Subcutaneous abdominal adipose tissue (tissue), 5 donors: ENCODE data around the gene SHMT2.

ENCODE experiments used
- H3K27ac ChIP-seq: one replicate; pipeline ENCODE4 v1.7.0; 2013; ENCODE audit warnings: low read depth, mild to moderate bottlenecking, inconsistent platforms, low read length, moderate library complexity
- H3K27me3 ChIP-seq, 5 donors: one replicate each; pipeline ENCODE4 v1.7.0; 2013; ENCODE audit warnings: low read length in 5 of 5, inconsistent platforms in 1 of 5; ENCODE audit not compliant: control insufficient read depth in 5 of 5, insufficient read depth in 4 of 5
- H3K36me3 ChIP-seq, 5 donors: one replicate each; pipeline ENCODE4 v1.7.0; 2013; ENCODE audit warnings: low read length in 5 of 5; ENCODE audit not compliant: control insufficient read depth in 5 of 5, insufficient read depth in 5 of 5
- H3K4me1 ChIP-seq, 5 donors: one replicate each; pipeline ENCODE4 v1.7.0; 2013; ENCODE audit warnings: low read length in 5 of 5, mild to moderate bottlenecking in 3 of 5, moderate library complexity in 1 of 5; ENCODE audit not compliant: control insufficient read depth in 5 of 5, insufficient read depth in 5 of 5
- H3K4me3 ChIP-seq, 5 donors: one replicate each; pipeline ENCODE4 v1.7.0; 2013; ENCODE audit warnings: low read length in 5 of 5, low read depth in 1 of 5
- H3K9ac ChIP-seq, 5 donors: one replicate each; pipeline ENCODE4 v1.7.0; 2013; ENCODE audit warnings: low read length in 5 of 5, mild to moderate bottlenecking in 4 of 5, moderate library complexity in 3 of 5
- H3K9me3 ChIP-seq, 5 donors: one replicate each; pipeline ENCODE4 v1.7.0; 2013; ENCODE audit warnings: low read length in 5 of 5; ENCODE audit not compliant: control insufficient read depth in 5 of 5
- donor health status: healthy.
- donor health status: healthy.
- donor health status: healthy.
- donor health status: healthy.
- donor health status: healthy.

SHMT2 gene

GRCh38 chr12:57236925-57237595 lies 7.5 kb downstream of the SHMT2 start:
- Histone ChIP-seq H3K4me1 (peaks cover 4 to 56% (median 49%) of the 10 kb centered on the region in 5 donors), H3K4me3 (peak overlapping the region in 4 of 5 donors; percentile 23 to 55 (median 49)), H3K9me3 (no peaks in the 10 kb centered on the region), H3K36me3 (peaks cover 0 to 27% (median 26%) of the 10 kb centered on the region in 5 donors), H3K9ac (no peak overlapping the region), H3K27ac (no peak overlapping the region), H3K27me3 (peaks cover 46 to 62% (median 52%) of the 10 kb centered on the region in 5 donors)

- peak overlapping the region in 2 of 5 donors; percentile 63 to 70 for H3K4me3 ChIP-seq
- no peak overlapping the region for H3K27ac ChIP-seq
- H3K9ac ChIP-seq = no peak overlapping the region
- peaks cover 0 to 22% (median 21%) of the 10 kb centered on the region in 5 donors for H3K36me3 ChIP-seq
- H3K27me3 ChIP-seq = peaks cover 51 to 67% (median 57%) of the 10 kb centered on the region in 5 donors
- peaks cover 4 to 61% (median 53%) of the 10 kb centered on the region in 5 donors for H3K4me1 ChIP-seq
- no peaks in the 10 kb centered on the region for H3K9me3 ChIP-seq
Measured at GRCh38 chr12:57237596-57237931, 8.1 kb downstream of the SHMT2 start.

DNA sequence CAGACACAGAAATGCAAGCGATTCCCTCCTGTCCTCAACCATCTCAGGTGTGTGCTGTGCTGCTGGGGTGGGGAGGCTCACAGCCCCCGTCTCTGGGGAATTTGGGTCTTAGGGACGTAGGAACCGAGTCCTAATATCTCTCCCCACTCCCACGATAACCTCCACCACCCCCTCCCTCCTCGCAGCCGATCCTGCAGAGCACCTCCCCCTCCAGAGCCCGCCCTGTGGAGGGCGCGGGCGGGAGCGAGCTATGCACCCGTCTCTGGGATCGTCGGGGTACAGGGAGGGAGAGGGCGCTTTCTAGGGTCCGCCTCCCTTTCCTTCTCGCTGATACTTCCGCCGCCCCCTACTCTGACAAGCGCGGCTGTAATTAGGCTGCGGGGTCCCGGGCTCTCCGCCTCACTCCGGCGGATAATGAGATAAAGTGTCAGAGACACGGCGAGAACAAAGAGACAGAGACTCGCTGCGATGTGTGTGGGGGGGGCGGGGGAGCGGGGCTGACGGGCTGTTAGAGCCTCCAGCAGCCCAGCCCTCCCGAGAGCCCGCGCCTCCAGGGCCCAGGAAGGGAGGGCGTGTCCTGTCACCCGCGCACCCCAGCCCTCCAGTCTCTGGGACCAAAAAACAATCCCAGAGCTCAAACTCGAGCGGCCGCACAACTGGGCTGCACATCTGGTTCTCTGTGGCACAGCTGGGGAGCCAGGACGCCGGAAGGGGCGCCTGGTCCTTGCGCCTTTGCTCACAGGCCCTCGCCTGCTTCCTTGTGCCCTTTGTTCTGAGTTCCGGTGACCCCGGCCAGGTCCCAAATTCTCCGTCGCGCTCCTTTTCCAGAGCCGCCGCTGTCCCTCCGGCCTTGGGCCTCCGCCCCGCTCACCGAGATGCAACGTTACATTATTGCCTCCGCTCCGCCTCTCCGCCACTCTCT lies 8.7 kb downstream of the SHMT2 start:
- peak overlapping the region in 3 of 5 donors; percentile 48 to 64 (median 53) for H3K9ac ChIP-seq

DNA sequence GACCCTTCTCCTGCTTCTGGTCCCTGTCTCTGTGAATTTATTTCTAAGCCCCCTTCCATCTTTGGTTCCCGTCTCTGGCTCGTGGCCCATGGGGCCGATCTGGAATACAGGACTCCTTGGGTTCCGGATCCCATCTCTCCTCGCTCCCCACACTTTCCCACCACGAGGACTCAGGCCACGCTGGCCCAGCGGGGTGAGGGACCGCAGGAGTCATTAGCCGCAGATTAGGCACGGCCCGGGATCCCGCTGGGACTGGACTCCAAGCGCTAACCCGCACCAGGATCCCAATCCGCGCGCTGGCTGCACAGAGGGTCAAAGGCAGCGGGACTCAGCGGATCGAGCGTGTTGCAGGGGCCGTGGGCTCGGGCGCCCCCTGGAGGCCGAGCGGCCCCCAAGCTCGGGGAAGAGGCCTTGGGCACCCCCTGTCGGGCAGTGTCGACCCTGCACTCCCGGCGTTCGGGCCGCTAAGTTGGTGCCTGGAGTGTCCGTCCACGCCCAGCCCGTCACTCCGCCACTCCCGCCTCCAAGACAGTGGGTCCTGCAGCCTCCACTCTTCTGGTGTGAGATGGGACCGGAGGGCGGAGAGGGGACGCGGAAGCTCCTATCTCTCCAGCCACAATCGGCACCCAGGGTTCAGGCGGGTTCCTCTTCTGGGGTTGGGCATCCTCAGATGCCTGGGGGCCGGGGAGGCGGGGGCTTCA lies 9.5 kb downstream of the SHMT2 start:
- peaks cover 4 to 70% (median 64%) of the 10 kb centered on the region in 5 donors for H3K4me1 ChIP-seq
- no peaks in the 10 kb centered on the region for H3K9me3 ChIP-seq
- peaks cover 54 to 77% (median 66%) of the 10 kb centered on the region in 5 donors for H3K27me3 ChIP-seq
- H3K9ac ChIP-seq = peak overlapping the region in 3 of 5 donors; percentile 48 to 64 (median 53)
- peak overlapping the region; percentile 17 to 70 (median 63) for H3K4me3 ChIP-seq
- no peak overlapping the region for H3K27ac ChIP-seq
- H3K36me3 ChIP-seq = peaks cover 0 to 7% (median 7%) of the 10 kb centered on the region in 5 donors

More for the DNA sequence above, 8.7 kb downstream of the SHMT2 start:
- Histone ChIP-seq H3K27ac (no peak overlapping the region), H3K4me3 (peak overlapping the region; percentile 17 to 70 (median 63)), H3K36me3 (peaks cover 0 to 15% (median 15%) of the 10 kb centered on the region in 5 donors), H3K9me3 (no peaks in the 10 kb centered on the region), H3K27me3 (peaks cover 54 to 73% (median 63%) of the 10 kb centered on the region in 5 donors), H3K4me1 (peaks cover 4 to 67% (median 59%) of the 10 kb centered on the region in 5 donors)

GRCh38 chr12:57239587-57240065 lies 10.1 kb downstream of the SHMT2 start:
- H3K9me3 ChIP-seq = no peaks in the 10 kb centered on the region
- H3K4me3 ChIP-seq = peak overlapping the region in 4 of 5 donors; percentile 53 to 70 (median 60)
- H3K27me3 ChIP-seq = peaks cover 54 to 83% (median 73%) of the 10 kb centered on the region in 5 donors
- peaks cover 4 to 69% (median 63%) of the 10 kb centered on the region in 5 donors for H3K4me1 ChIP-seq
- no peak overlapping the region for H3K27ac ChIP-seq
- H3K36me3 ChIP-seq = peaks cover 0 to 1% (median under 1%) of the 10 kb centered on the region in 5 donors
- H3K9ac ChIP-seq = peak overlapping the region in 2 of 5 donors; percentile 20 to 23

- Histone ChIP-seq H3K4me1 (peaks cover 4 to 67% (median 63%) of the 10 kb centered on the region in 5 donors), H3K9me3 (no peaks in the 10 kb centered on the region), H3K27ac (no peak overlapping the region), H3K27me3 (peaks cover 54 to 82% (median 76%) of the 10 kb centered on the region in 5 donors), H3K4me3 (peak overlapping the region in 4 of 5 donors; percentile 53 to 70 (median 60)), H3K9ac (peak overlapping the region in 1 of 5 donors; percentile 23), H3K36me3 (no peaks in the 10 kb centered on the region)
Measured at GRCh38 chr12:57240066-57240921, 10.8 kb downstream of the SHMT2 start.

DNA sequence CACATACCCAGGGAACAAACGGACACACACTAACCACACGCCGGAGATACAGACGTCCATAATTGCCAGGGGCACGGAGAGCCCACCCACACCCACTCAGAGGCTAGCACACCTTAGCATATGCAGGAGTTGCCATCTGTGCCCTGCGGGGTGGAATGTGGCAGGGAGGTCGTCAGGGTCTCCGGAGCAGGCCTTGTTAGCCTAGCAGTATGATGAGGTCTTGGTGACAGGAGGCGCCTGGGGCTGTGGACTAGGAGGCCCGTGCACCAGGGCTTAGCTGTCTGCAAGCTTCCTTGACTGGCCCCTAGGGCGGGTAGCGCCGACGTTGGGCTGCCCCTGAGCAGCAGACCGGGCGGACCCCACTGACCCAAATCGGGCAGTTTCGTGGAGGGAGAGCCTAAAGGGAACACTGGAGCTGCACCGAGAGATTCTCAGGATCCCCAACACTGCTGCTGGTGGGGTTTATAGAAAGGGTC lies 11.5 kb downstream of the SHMT2 start:
- Histone ChIP-seq H3K9me3 (no peaks in the 10 kb centered on the region), H3K4me1 (peaks cover 4 to 66% (median 63%) of the 10 kb centered on the region in 5 donors), H3K9ac (no peak overlapping the region), H3K4me3 (peak overlapping the region in 4 of 5 donors; percentile 53 to 70 (median 60)), H3K27me3 (peaks cover 48 to 75% (median 70%) of the 10 kb centered on the region in 5 donors), H3K36me3 (no peaks in the 10 kb centered on the region), H3K27ac (no peak overlapping the region)

DNA sequence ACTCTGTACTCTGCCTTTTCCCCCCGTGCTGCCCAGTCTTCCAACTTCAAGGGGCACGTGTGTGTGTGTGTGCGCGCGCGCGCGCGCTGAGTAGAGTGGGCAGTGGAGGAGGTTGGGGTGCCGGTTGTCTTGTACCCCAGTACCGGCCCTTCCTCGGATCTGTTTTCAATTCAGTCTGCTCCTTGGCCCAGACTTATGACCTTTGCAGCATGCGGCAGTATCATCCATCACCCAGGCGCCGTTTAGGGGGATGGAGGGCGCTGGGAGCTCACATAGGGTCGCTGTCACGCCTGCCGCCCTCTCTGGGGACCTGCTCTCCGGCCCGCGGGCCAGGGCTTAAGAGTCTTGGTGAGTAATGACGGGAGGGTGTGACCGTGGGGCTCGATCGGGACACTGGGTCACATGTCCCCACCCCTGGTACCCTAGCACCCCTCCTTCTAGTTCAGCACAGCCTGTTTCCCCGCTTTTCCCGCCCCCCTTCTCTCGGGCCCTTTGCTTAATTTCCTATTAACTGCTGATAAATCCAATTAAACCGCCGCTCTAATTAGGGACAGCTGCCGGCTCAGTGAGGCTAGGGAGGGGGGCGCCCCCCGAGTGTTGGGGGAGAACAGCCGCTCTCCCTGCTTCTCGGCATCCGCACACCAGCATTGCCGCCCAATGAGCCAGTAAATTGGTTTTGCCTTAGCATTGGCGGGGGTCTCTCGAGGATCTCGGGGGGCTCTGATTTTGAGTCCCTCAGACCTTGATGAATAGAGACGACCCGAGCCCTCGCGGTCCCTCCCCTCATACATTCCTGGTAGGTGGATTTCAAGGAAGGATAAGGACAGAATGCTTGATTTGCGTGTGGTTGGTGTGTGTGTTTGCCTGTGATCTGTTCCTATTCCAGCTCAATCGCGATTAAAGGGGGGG lies 12.1 kb downstream of the SHMT2 start:
- no peak overlapping the region for H3K4me3 ChIP-seq
- no peaks in the 10 kb centered on the region for H3K36me3 ChIP-seq
- no peaks in the 10 kb centered on the region for H3K9me3 ChIP-seq
- no peak overlapping the region for H3K9ac ChIP-seq
- H3K27ac ChIP-seq = no peak overlapping the region
- H3K4me1 ChIP-seq = peaks cover 4 to 66% (median 63%) of the 10 kb centered on the region in 5 donors
- H3K27me3 ChIP-seq = peaks cover 41 to 69% (median 63%) of the 10 kb centered on the region in 5 donors
